Cardiac muscle cell (in vitro differentiated cells and primary cell): ENCODE data around the gene MACROH2A2. TPM values are rescaled to one million over a fixed set of nuclear protein-coding genes. Genes with fewer than 3 reads are reported as not detected.
A peak's percentile ranks its signal among the peaks of the same experiment; 100 is the strongest.

Experiments used
- DNase-seq, 2 donors: peaks; one replicate each; pipeline versions ENCODE4 v3.0.0 to v3.0.0-alpha.2; 2010 to 2017; ENCODE audit warnings: low read depth in 1 of 2, low spot score in 1 of 2
- H3K27ac ChIP-seq: fragments of 200-600 bp; sonication (generic); 2 replicates; pipeline ENCODE4 v1.5.1; 2016
- H3K27me3 ChIP-seq: fragments of 200-600 bp; sonication (generic); 2 replicates; pipeline ENCODE4 v1.6.0; 2016; ENCODE audit warnings: control low read depth
- H3K36me3 ChIP-seq: fragments of 200-600 bp; sonication (generic); 2 replicates; pipeline ENCODE4 v1.5.1; 2016; ENCODE audit warnings: control low read depth
- H3K4me1 ChIP-seq: fragments of 200-600 bp; sonication (generic); 2 replicates; pipeline ENCODE4 v1.8.1; 2017; ENCODE audit warnings: low read depth, mild to moderate bottlenecking, mixed run types
- H3K4me3 ChIP-seq: fragments of 200-600 bp; sonication (generic); 2 replicates; pipeline ENCODE4 v1.5.1; 2016; ENCODE audit warnings: mild to moderate bottlenecking
- H3K9me3 ChIP-seq: fragments of 200-600 bp; sonication (generic); 2 replicates; pipeline ENCODE4 v1.5.1; 2017; ENCODE audit warnings: low read depth, mild to moderate bottlenecking, control low read depth
- polyA plus RNA-seq: library from polyadenylated mRNA; unstranded; fragments of >200 nt; fragmentation: Nextera tagmentation; extraction: Ambion mirVana; gene quantifications from 2 replicates; pipeline ENCODE4 v1.2.1, GENCODE V29; 2016
- total RNA-seq: library from RNA; depleted of rRNA; stranded (reverse); fragments of >200 nt; gene quantifications from 2 replicates; pipeline ENCODE4 v1.2.3, GENCODE V29; 2016
- TF ChIP-seq, protein P1 (sequence below): IDR thresholded peaks from 2 replicates; pipeline ENCODE4 v1.5.1; 2012; ENCODE audit warnings: low read depth, mild to moderate bottlenecking, low read length

MACROH2A2 gene
- total and polyA plus RNA-seq, 2 experiments from 2014 or later: 142 to 161 TPM

- Histone ChIP-seq H3K27me3 (no peaks in the 10 kb centered on the region), H3K27ac (no peak overlapping the region), H3K4me1 (no peaks in the 10 kb centered on the region), H3K9me3 (no peaks in the 10 kb centered on the region), H3K36me3 (peaks cover 26% of the 10 kb centered on the region), H3K4me3 (no peak overlapping the region)
- TF ChIP-seq, protein P1, sequence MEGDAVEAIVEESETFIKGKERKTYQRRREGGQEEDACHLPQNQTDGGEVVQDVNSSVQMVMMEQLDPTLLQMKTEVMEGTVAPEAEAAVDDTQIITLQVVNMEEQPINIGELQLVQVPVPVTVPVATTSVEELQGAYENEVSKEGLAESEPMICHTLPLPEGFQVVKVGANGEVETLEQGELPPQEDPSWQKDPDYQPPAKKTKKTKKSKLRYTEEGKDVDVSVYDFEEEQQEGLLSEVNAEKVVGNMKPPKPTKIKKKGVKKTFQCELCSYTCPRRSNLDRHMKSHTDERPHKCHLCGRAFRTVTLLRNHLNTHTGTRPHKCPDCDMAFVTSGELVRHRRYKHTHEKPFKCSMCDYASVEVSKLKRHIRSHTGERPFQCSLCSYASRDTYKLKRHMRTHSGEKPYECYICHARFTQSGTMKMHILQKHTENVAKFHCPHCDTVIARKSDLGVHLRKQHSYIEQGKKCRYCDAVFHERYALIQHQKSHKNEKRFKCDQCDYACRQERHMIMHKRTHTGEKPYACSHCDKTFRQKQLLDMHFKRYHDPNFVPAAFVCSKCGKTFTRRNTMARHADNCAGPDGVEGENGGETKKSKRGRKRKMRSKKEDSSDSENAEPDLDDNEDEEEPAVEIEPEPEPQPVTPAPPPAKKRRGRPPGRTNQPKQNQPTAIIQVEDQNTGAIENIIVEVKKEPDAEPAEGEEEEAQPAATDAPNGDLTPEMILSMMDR: peak; percentile 57
- DNase-seq: peak in 1 of 2 donors; percentile 44
Measured at GRCh38 chr10:70106958-70107791, 54.5 kb downstream of the MACROH2A2 start.

- no peaks in the 10 kb centered on the region for H3K27me3 ChIP-seq
- TF ChIP-seq, protein P1: no peak
- DNase-seq: no peak
- peak overlapping the region; percentile 24 for H3K27ac ChIP-seq
- no peaks in the 10 kb centered on the region for H3K9me3 ChIP-seq
- H3K4me3 ChIP-seq: no peak overlapping the region
- peaks cover 29% of the 10 kb centered on the region for H3K36me3 ChIP-seq
- H3K4me1 ChIP-seq: no peaks in the 10 kb centered on the region
Measured at GRCh38 chr10:70109064-70109729, 56.6 kb downstream of the MACROH2A2 start.

DNA sequence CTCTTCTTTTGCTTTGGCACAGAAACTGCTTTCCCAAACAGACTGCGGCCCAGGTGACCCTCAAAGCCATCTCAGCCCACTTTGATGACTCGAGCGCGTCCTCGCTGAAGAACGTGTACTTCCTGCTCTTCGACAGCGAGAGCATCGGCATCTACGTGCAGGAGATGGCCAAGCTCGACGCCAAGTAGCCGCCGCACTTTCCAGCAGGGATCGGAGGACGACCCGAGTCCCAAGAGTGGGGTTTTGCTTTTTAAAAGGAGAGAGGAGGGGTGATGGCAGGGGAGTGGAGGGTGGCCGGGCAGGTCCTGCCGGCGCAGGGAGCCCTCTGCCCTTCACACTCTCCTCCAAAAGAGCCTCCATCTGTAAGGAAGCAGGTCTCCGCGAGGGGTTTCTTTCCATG, 58.9 kb downstream of the MACROH2A2 start:
- no peak overlapping the region for H3K27ac ChIP-seq
- no peaks in the 10 kb centered on the region for H3K27me3 ChIP-seq
- no peaks in the 10 kb centered on the region for H3K4me1 ChIP-seq
- H3K4me3 ChIP-seq: no peak overlapping the region
- TF ChIP-seq, protein P1: no peak
- DNase-seq: no peak
- H3K36me3 ChIP-seq: peaks cover 26% of the 10 kb centered on the region
- no peaks in the 10 kb centered on the region for H3K9me3 ChIP-seq

GRCh38 chr10:70112071-70112470, 59.4 kb downstream of the MACROH2A2 start:
- H3K27me3 ChIP-seq: no peaks in the 10 kb centered on the region
- no peak for DNase-seq
- no peak overlapping the region for H3K4me3 ChIP-seq
- H3K9me3 ChIP-seq: no peaks in the 10 kb centered on the region
- TF ChIP-seq, protein P1: no peak
- no peaks in the 10 kb centered on the region for H3K4me1 ChIP-seq
- H3K27ac ChIP-seq: peak overlapping the region; percentile 55
- H3K36me3 ChIP-seq: peaks cover 26% of the 10 kb centered on the region

DNA sequence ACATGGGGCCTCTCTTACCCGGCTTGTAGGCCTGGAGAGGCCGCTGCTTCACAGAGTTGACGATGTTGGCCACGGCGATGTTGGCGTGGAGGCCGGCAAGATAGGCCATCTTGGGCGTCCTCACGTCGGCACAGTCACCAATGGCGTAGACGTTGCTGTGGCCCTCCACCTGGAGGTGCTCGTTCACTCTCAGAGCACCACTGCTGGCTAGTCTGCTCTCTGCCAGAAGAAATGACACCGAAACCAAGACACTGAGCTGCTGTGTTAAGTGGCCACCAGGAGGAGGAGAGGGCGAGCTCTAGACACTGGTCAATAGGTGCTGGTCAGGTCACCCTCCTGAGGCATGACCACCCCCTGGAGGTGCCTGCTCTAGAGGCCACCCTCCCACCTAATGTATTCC, 62.3 kb downstream of the MACROH2A2 start:
- H3K27ac ChIP-seq: no peak overlapping the region
- H3K36me3 ChIP-seq: peaks cover 15% of the 10 kb centered on the region
- DNase-seq: no peak
- no peak overlapping the region for H3K4me3 ChIP-seq
- H3K9me3 ChIP-seq: no peaks in the 10 kb centered on the region
- no peaks in the 10 kb centered on the region for H3K4me1 ChIP-seq
- H3K27me3 ChIP-seq: no peaks in the 10 kb centered on the region
- TF ChIP-seq, protein P1: no peak
